ENCODE measurements around the gene SIDT2. TPM values are rescaled to one million over a fixed set of nuclear protein-coding genes. Genes with fewer than 3 reads are reported as not detected.

Gene SIDT2
- total and polyA plus RNA-seq, 2 of the 13 experiments (the other 11 are each of a cell fraction or from before 2014, with no cell fraction given): 11.5 to 28.0 TPM

DNA sequence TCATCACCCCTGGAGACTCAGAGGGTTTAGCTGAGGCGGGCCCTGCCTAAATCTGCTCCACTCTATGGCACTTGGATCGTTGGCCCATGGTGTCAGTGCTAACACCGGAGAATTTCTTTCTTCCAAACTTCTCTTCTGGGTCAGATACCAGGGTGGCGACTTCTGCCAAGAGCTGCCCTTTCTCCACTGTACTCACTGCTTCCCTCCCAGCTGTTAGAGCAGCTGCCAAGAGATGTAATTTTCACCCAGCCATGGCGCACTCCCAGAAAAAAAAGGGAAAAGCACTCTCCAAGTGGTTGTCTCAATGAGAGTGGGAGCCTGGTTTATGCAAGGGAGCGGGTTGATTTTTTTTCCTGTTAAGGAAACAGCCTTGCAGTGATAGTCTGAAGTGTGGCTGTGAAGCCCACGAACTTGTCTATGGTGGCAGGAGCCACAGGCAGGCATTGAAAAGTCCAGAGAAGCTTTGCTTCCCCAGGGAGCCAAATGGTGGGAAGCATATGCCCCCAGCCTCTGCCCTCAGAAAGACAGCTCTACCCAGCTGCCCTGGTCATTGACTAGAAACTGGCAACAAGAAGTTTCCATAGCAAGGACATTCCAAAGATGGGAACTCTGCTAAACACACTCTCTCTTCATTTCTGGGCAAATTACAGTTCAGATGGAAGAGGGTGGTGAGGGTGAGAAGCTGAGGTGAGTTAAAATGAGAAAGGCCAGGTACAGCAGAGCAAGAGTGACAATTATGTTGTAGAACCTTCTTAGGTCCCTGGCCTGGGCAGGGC is 42.6 kb downstream of the SIDT2 start:
- ChIA-PET POLR2A (no interaction called here), CTCF (ENCODE audit: low intra/inter-chr PET ratio, low total read pairs) (no interaction called here)
- Histone ChIP-seq H3K4me3 (replicated peaks in 1 of 3; ENCODE audit: insufficient read depth in 1 of 3, low read depth in 2 of 3, low read length in 3 of 3) (no peak overlapping the region), H3K27ac (ENCODE audit: extremely low read length, insufficient read depth, low read length) (no peak overlapping the region), H2AFZ (ENCODE audit: low read length) (no peak overlapping the region), H3K4me1 (ENCODE audit: insufficient read depth, low read length) (peaks cover 16% of the 10 kb centered on the region), H3K9ac (ENCODE audit: insufficient read depth, low read depth, low read length) (no peak overlapping the region), H3K4me2 (ENCODE audit: low read depth, low read length) (no peak overlapping the region), H3K27me3 (ENCODE audit: control insufficient read depth in 1 of 2, insufficient read depth in 2 of 2, low read length in 2 of 2) (no peaks in the 10 kb centered on the region), H3K79me2 (ENCODE audit: insufficient read depth, low read length) (no peaks in the 10 kb centered on the region), H4K20me1 (ENCODE audit: insufficient read depth, low read length) (no peaks in the 10 kb centered on the region), H3K36me3 (replicated peaks in 1 of 2; ENCODE audit: control insufficient read depth in 1 of 2, insufficient read depth in 2 of 2, low read length in 2 of 2) (peaks cover 0 to 20% of the 10 kb centered on the region in 2 experiments; a peak in 2 of 5 replicates), H3K9me3 (ENCODE audit: low read length) (no peaks in the 10 kb centered on the region)
- no peak for FAIRE-seq
- BruUV-seq (replicated peaks): no TSS peak
- TF ChIP-seq SRSF9 (IDR thresholded peaks at IDR 0.05; ENCODE audit: borderline replicate concordance, insufficient read depth, low read depth, low read length, poor library complexity, severe bottlenecking) (no peak), MEIS1 (CRISPR knock-in tag; IDR thresholded peaks at IDR 0.05; ENCODE audit: borderline replicate concordance) (no peak), SOX5 (CRISPR knock-in tag; IDR thresholded peaks at IDR 0.05; ENCODE audit: borderline replicate concordance) (no peak), KDM5B (CRISPR knock-in tag; IDR thresholded peaks at IDR 0.05; ENCODE audit: borderline replicate concordance) (no peak), ZNF44 (CRISPR knock-in tag; IDR thresholded peaks at IDR 0.05) (no peak)
- TF ChIP-seq, protein P1, sequence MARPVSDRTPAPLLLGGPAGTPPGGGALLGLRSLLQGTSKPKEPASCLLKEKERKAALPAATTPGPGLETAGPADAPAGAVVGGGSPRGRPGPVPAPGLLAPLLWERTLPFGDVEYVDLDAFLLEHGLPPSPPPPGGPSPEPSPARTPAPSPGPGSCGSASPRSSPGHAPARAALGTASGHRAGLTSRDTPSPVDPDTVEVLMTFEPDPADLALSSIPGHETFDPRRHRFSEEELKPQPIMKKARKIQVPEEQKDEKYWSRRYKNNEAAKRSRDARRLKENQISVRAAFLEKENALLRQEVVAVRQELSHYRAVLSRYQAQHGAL (CRISPR knock-in tag; IDR thresholded peaks at IDR 0.05; ENCODE audit: not compliant biosample characterization): no peak
- no peak for DNase-seq (ENCODE audit: low spot score)
- in situ Hi-C loops (cut with HindIII; ENCODE audit: extremely low pct_ligation_motif_present, low pct_unique_long_range_greater_than_20kb) (loop anchor here (5.0 kb wide), 1 partner anchor 39 kb away; no protein-coding TSS in a partner anchor), intact Hi-C loops (cut with micrococcal nuclease; ENCODE audit: unreplicated experiment) (loop anchor here (10.0 kb wide), 1 partner anchor 116 kb away; no protein-coding TSS in a partner anchor)
- ATAC-seq: no peak
- WGBS (ENCODE audit: low lambda C conversion rate): 90% methylated on average over 3 of the region's 7 CpGs

Data from HepG2 (cell line).